Calu3 (cell line): ENCODE measurements around the gene PFN4. TPM values are rescaled to one million over a fixed set of nuclear protein-coding genes. Genes with fewer than 3 reads are reported as not detected.

Experiments used
- BruUV-seq: library from RNA; stranded (reverse); fragments of 400-500 nt; replicated peaks from 2 replicates; lab custom pipeline; 2021; lab: Mats Ljungman, UMichigan
- CTCF ChIA-PET: fragments of 300-600 bp; sonication (Branson Sonifier 250); formaldehyde crosslinking; loops from one replicate; lab custom pipeline; 2022; ENCODE audit warnings: antibody characterized with exemption; lab: Charles Lee
- DNase-seq: peaks from one replicate; pipeline ENCODE4 v3.0.0; 2022
- H3K27ac Mint-ChIP-seq: one replicate; pipeline ENCODE4 v1.8.0; 2022; ENCODE audit warnings: mixed read lengths; ENCODE audit not compliant: unreplicated experiment
- H3K27me3 Mint-ChIP-seq: one replicate; pipeline ENCODE4 v1.8.0; 2022; ENCODE audit warnings: mixed read lengths; ENCODE audit not compliant: unreplicated experiment
- H3K36me3 Mint-ChIP-seq: one replicate; pipeline ENCODE4 v1.8.0; 2022; ENCODE audit warnings: mild to moderate bottlenecking, moderate library complexity, mixed read lengths; ENCODE audit not compliant: insufficient read depth, unreplicated experiment
- H3K4me1 Mint-ChIP-seq: one replicate; pipeline ENCODE4 v1.8.0; 2022; ENCODE audit warnings: mild to moderate bottlenecking, low read depth, mixed read lengths; ENCODE audit not compliant: unreplicated experiment
- H3K4me3 Mint-ChIP-seq: one replicate; pipeline ENCODE4 v1.8.0; 2022; ENCODE audit warnings: mild to moderate bottlenecking, low read depth, moderate library complexity, mixed read lengths; ENCODE audit not compliant: unreplicated experiment
- H3K9me3 Mint-ChIP-seq: one replicate; pipeline ENCODE4 v1.8.0; 2022; ENCODE audit warnings: low read depth, mixed read lengths; ENCODE audit not compliant: unreplicated experiment
- CTCF ChIP-seq: fragments of 200-600 bp; IDR thresholded peaks from one replicate; pipeline ENCODE4 v1.8.0; 2022; ENCODE audit warnings: antibody characterized with exemption; ENCODE audit not compliant: unreplicated experiment
- intact Hi-C: fragments of 100-400 bp; cut with micrococcal nuclease; formaldehyde crosslinking; loops from one replicate; pipeline ENCODE4 v1.10.0; 2022; ENCODE audit not compliant: unreplicated experiment
- total RNA-seq: library from RNA; stranded (reverse); gene quantifications from 2 replicates; pipeline ENCODE4 v1.2.3, GENCODE V29; 2022

PFN4 gene
- total RNA-seq, 1 experiment from 2014 or later, result 0.64 TPM

- Mint-ChIP-seq H3K4me3 (peak overlapping the region; percentile 86), H3K9me3 (no peaks in the 10 kb centered on the region), H3K27me3 (no peaks in the 10 kb centered on the region), H3K4me1 (peaks cover 10% of the 10 kb centered on the region), H3K27ac (peak overlapping the region; percentile 80), H3K36me3 (peaks cover 40% of the 10 kb centered on the region)
- BruUV-seq, result TSS peak; percentile 40
- CTCF ChIA-PET, result interaction anchor here (0.5 to 2.0 kb wide), 12 partner anchors 7 to 355 kb away, joined by 3 to 15 read pairs (median 4); partner anchors contain the start of genes ATAD2B, FAM228B, PFN4 and SF3B6
- DNase-seq, result peak; percentile 81
- intact Hi-C loops, result loop anchor here (1.0 kb wide), 2 partner anchors 95 to 259 kb away; no protein-coding TSS in a partner anchor
- TF ChIP-seq CTCF, result no peak
These were observed 39.4 kb downstream of the PFN4 start for GRCh38 chr2:24083567-24084385.

GRCh38 chr2:24082787-24083566 lies 40.2 kb downstream of the PFN4 start:
- intact Hi-C loops, result no loop called here
- peaks cover 10% of the 10 kb centered on the region for H3K4me1 Mint-ChIP-seq
- CTCF ChIA-PET, result interaction anchor here (0.5 to 2.0 kb wide), 6 partner anchors 39 to 355 kb away, joined by 3 to 14 read pairs (median 4); partner anchors contain the start of genes FAM228B and PFN4
- H3K27ac Mint-ChIP-seq, result no peak overlapping the region
- peak overlapping the region; percentile 86 for H3K4me3 Mint-ChIP-seq
- TF ChIP-seq CTCF, result no peak
- H3K9me3 Mint-ChIP-seq, result no peaks in the 10 kb centered on the region
- BruUV-seq, result no TSS peak
- no peaks in the 10 kb centered on the region for H3K27me3 Mint-ChIP-seq
- no peak for DNase-seq
- peaks cover 44% of the 10 kb centered on the region for H3K36me3 Mint-ChIP-seq

- CTCF ChIA-PET, result no interaction called here
- peaks cover 66% of the 10 kb centered on the region for H3K36me3 Mint-ChIP-seq
These were observed 42.4 kb downstream of the PFN4 start for GRCh38 chr2:24080701-24081100.

More at GRCh38 chr2:24080701-24081100, 42.4 kb downstream of the PFN4 start:
- no peaks in the 10 kb centered on the region for H3K9me3 Mint-ChIP-seq
- H3K27me3 Mint-ChIP-seq, result no peaks in the 10 kb centered on the region
- intact Hi-C loops, result no loop called here
- no peak for TF ChIP-seq CTCF
- H3K27ac Mint-ChIP-seq, result no peak overlapping the region
- BruUV-seq, result no TSS peak
- H3K4me3 Mint-ChIP-seq, result no peak overlapping the region
- peaks cover 8% of the 10 kb centered on the region for H3K4me1 Mint-ChIP-seq
- no peak for DNase-seq
